Nephron (organoid): ENCODE measurements around the gene ISYNA1.
A peak's percentile ranks its signal among the peaks of the same experiment; 100 is the strongest.

Source experiments
- H3K27ac Mint-ChIP-seq, 3 experiments: 2 replicates each; pipeline ENCODE4 v1.8.0; 2020; ENCODE audit warnings: mixed read lengths in 3 of 3, mild to moderate bottlenecking in 2 of 3, moderate library complexity in 1 of 3
- H3K27me3 Mint-ChIP-seq: 2 replicates; pipeline ENCODE4 v1.8.0; 2021; ENCODE audit warnings: low read depth, mild to moderate bottlenecking, moderate library complexity, mixed read lengths
- H3K36me3 Mint-ChIP-seq: 2 replicates; pipeline ENCODE4 v1.8.0; 2020; ENCODE audit warnings: low read depth, mixed read lengths
- H3K4me1 Mint-ChIP-seq: 2 replicates; pipeline ENCODE4 v1.8.0; 2020; ENCODE audit warnings: mixed read lengths
- H3K4me3 Mint-ChIP-seq, 3 experiments: 2 replicates each; pipeline ENCODE4 v1.8.0; 2020; ENCODE audit warnings: mild to moderate bottlenecking in 3 of 3, mixed read lengths in 3 of 3, moderate library complexity in 2 of 3
- H3K9me3 Mint-ChIP-seq: 2 replicates; pipeline ENCODE4 v1.8.0; 2020; ENCODE audit warnings: mixed read lengths
- CTCF ChIP-seq, 3 experiments: fragments of 200-600 bp; sonication (generic); IDR thresholded peaks; one replicate each; pipeline ENCODE4 v1.5.0; 2021; ENCODE audit warnings: antibody characterized with exemption in 3 of 3; ENCODE audit not compliant: unreplicated experiment in 3 of 3

Gene ISYNA1

DNA sequence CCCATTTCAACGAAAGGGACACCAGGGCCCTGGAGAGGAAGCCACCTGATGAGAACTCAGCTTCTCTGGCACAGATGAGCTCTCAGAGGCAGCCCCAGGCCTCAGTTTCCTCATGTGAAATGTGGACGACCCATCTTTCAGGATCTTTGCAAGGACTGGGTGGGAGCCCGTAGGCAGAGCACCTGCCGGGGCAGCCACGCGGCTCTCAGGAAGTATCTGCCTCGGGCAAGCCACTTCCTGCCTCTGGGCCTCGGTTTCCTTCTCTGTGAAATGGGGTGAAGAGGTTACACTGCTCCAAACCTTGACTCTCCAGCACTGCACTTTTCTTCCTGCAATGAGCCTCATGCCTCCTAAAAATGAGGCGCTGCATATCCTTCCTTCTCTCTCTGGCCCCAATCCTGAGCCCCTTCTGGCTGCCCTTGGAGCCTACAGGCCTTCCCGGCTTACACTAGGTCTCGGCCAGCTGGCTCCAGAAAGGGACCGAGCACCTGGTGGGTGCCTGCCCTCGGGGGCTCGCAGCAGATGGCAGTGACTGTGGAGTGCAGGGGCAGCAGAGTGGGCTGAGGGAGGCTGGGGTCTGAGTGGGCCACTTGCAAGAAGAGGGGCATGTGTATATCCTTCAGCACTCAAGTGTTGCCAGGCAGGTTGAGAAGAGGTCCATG is 15.3 kb downstream of the ISYNA1 start:
- Mint-ChIP-seq H3K4me3 (peak overlapping the region; percentile 58 to 83 (median 79)), H3K27ac (peak overlapping the region; percentile 64 to 71 (median 70)), H3K4me1 (peaks cover 60% of the 10 kb centered on the region), H3K9me3 (no peaks in the 10 kb centered on the region), H3K36me3 (peaks cover 4% of the 10 kb centered on the region), H3K27me3 (no peaks in the 10 kb centered on the region)
- TF ChIP-seq CTCF (IDR thresholded peaks at IDR 0.05; ENCODE audit: unreplicated experiment in 3 of 3) = no peak

DNA sequence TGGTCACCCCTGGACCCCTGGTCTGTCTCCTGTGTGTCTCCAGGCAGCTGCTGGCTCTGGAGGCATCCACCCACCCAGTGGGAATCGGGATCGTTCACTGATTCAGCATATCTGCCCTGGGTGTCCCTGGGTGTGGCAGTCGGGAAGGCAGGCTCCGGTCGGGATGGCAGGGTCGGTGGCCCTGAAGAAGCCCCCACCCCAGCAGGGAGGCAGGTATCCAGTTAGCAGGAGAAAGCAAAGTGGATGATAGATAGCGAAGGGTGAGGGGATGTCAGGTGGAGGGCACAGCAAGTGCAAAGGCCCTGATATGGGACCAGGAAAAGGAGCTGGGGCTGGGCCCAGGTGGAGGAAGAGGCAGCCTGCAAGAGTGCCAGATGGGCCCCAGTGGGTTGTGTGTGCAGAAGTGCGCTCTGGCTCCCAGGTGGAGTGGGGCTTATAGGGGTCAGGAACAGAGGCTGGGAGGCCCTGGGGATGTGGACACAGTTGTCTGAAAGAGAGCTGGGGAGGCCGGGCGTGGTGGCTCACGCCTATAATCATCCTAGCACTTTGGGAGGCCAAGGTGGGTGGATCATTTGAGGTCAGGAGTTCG is 16.5 kb downstream of the ISYNA1 start:
- Mint-ChIP-seq H3K36me3 (peaks cover 4% of the 10 kb centered on the region), H3K9me3 (no peaks in the 10 kb centered on the region), H3K27ac (peak overlapping the region; percentile 33 to 68 (median 60)), H3K27me3 (no peaks in the 10 kb centered on the region), H3K4me3 (peak overlapping the region; percentile 88 to 96 (median 93)), H3K4me1 (peaks cover 69% of the 10 kb centered on the region)
- no peak for TF ChIP-seq CTCF (IDR thresholded peaks at IDR 0.05; ENCODE audit: unreplicated experiment in 3 of 3)

- peaks cover 69% of the 10 kb centered on the region for H3K4me1 Mint-ChIP-seq
- H3K9me3 Mint-ChIP-seq = no peaks in the 10 kb centered on the region
- peaks cover 5% of the 10 kb centered on the region for H3K27me3 Mint-ChIP-seq
- H3K27ac Mint-ChIP-seq = peak overlapping the region; percentile 33 to 68 (median 60)
- peak overlapping the region; percentile 88 to 96 (median 93) for H3K4me3 Mint-ChIP-seq
- TF ChIP-seq CTCF (IDR thresholded peaks at IDR 0.05; ENCODE audit: unreplicated experiment in 3 of 3) = no peak
- peaks cover 4% of the 10 kb centered on the region for H3K36me3 Mint-ChIP-seq
Observed at GRCh38 chr19:18420930-18421329, 17.0 kb downstream of the ISYNA1 start.

DNA sequence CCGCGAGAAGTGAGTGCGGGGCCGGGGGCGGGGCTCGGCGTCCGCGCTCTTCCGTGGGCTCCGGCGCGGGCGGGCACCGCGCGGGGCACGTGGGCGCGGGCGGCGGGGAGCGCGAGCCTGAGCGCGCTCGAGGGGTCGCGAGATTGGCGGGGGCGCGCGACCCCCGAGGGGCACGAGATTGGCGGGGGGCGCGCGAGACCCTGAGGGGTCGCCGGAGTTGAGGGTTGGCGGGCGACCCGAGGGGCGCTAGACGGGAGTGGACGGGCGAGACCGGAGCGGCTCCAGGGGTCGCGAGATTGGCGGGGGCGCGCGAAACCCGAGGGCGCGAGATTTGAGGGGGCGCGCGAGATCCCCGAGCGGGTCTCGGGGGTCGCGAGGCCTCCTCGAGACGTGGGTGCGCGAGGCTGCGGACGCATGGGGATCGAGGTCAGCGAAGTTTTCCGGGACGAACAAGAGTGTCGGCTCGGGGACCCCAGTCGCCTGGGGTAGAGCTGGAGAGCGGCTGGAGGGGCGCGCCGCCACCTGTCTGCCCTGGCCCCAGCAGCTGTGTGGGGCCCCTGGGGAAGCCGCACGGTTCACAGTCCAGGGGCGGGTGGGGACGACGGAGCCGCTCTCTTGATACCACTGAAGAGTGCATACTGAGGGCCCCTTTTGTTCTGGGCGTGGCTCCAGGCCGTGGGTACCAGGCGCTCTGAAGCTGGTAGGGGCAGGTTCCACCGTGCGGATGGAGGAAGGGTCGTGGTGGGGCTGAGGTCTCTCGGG is 18.1 kb downstream of the ISYNA1 start:
- peaks cover 5% of the 10 kb centered on the region for H3K27me3 Mint-ChIP-seq
- peaks cover 71% of the 10 kb centered on the region for H3K4me1 Mint-ChIP-seq
- no peak for TF ChIP-seq CTCF (IDR thresholded peaks at IDR 0.05; ENCODE audit: unreplicated experiment in 3 of 3)
- H3K27ac Mint-ChIP-seq = peak overlapping the region; percentile 53 to 84 (median 72)
- H3K36me3 Mint-ChIP-seq = peaks cover 4% of the 10 kb centered on the region
- peak overlapping the region; percentile 88 to 96 (median 93) for H3K4me3 Mint-ChIP-seq
- H3K9me3 Mint-ChIP-seq = no peaks in the 10 kb centered on the region

- peaks cover 4% of the 10 kb centered on the region for H3K36me3 Mint-ChIP-seq
- peak in 2 of 3 experiments; percentile 33 to 34 for TF ChIP-seq CTCF (IDR thresholded peaks at IDR 0.05; ENCODE audit: unreplicated experiment in 3 of 3)
Observed at GRCh38 chr19:18419195-18419698, 18.7 kb downstream of the ISYNA1 start, which contains the start of gene SSBP4. Gene SSBP4, plus strand, starts transcription at chr19:18419398. Its CDS starts 251 bp downstream, at chr19:18419649.

More at GRCh38 chr19:18419195-18419698, 18.7 kb downstream of the ISYNA1 start, which contains the start of gene SSBP4:
- Mint-ChIP-seq H3K27me3 (peaks cover 5% of the 10 kb centered on the region), H3K4me1 (peaks cover 77% of the 10 kb centered on the region), H3K9me3 (no peaks in the 10 kb centered on the region), H3K4me3 (peak within 1 kb of the TSS; percentile 88 to 96 (median 93)), H3K27ac (peak within 1 kb of the TSS; percentile 98)
